GM20431 (cell line): Measurements from ENCODE around the gene ABCC3.
"Not testable (repeated sequence)": the region's sequence is repeated elsewhere in the genome, so short reads cannot be mapped to it uniquely, and the experiment has no call there.

Experiments
- in situ Hi-C: fragments of 300-500 bp; cut with MseI, MboI; formaldehyde crosslinking; loops from one replicate; pipeline ENCODE4 v1.15.0; 2020; ENCODE audit warnings: low sequenced_read_pairs; ENCODE audit not compliant: unreplicated experiment

ABCC3 gene

DNA sequence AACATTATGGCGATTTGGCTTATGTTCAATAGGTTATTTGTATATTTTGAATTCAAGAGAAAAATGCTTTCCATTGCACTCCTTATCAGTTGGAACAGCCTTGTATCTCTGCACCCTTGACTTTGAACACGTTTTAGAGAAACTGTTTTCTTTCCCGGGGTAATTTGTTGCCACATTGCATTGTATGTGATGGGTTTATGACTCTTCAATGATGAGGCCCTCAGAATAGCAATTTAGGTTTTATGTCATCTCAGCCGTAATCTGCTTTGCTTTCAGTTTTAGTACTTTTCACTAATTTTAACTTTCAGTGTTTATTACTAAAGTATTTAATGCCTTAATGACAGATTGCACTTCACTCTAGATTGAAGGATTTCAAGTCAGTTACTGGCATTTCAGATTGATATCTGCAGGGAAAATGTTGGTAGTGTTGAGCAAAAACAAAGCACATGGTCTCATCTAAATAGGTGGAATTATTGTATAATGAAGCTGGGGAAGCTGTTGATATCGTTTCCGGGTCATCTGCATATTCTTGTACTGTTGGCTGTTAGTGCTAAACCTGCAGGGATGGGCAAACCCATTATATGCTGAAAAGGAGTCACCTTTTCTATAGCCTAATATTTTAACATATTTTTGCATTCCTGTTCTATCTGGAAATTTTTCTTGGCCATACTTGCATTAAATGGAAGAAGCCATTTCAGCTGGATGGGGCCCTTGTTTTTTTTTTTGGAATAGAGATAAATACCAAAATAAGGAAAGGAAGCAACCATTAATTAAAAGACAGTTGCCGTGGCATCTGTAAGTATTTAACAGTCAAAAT is 86.7 kb downstream of the ABCC3 start:
- in situ Hi-C loops = no loop called here

DNA sequence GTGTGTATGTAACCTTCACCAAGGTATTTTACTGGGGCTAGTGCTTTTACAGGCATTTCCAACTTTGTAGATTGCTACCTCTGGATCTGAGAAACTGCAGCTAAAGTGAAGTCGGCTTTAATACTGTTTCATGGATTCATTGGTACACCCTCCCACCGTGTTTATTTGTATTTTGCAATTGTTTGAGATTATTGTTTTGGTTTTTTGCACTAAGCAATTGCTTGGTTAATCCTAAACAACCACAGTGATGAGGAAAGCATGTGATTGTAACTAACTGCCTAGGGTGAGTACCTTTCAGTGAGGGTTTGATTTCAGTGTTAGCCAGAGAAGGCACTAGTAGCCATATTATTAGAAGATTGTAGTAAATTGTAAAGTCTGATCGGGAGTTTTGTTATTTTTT is 88.1 kb downstream of the ABCC3 start:
- in situ Hi-C loops = no loop called here

DNA sequence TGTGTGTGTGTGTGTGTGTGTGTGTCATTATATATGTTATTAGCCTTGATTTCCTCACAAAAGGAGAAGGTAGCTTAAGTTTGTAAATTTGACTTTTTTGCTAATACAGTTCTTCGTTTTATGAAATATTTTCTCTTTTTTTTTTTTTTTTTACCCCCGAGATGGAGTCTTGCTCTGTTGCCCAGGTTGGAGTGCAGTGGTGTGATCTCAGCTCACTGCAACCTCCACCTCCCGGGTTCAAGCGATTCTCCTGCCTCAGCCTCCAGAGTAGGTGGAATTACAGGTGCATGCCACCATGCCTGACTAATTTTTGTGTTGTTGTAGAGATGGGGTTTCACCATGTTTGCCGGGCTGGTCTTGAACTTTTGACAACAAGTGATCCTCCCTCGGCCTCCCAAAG is 89.9 kb downstream of the ABCC3 start:
- in situ Hi-C loops = not testable (repeated sequence)

DNA sequence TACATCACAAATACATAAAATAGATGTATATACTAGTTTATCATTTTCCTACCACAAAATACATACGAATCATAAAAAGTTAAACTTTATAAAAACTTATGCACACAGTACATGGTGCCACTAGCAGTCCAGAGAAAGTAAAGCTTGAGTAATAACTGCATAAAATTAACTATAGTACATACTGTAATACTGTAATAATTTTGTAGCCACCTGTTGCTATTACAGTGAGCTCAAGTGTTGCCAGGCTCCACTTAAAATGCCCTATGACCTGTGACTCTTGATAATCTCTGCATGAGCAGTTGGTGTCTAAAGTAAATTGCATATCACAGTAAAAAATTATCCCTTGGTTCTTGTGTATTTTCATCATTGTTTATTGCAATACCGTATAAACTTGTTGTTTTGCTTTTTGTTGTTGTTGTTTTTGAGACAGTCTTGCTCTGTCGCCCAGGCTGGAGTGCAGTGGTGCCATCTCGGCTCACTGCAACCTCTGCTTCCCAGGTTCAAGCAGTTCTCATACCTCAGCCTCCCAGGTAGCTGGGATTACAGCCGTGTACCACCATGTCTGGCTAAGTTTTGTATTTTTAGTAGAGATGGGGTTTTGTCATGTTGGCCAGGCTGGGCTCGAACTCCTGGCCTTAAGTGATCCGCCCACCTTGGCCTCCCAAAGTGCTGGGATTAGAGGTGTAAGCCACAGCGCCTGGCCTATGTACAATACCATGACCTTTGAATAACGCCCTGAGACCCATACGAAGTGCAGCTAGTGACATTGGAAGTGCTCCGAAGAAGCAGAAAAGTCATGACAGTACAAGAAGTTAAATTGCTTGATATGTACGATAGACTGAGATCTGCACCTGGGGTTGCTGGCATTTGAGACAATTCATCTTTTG is 91.3 kb downstream of the ABCC3 start:
- in situ Hi-C loops = no loop called here

DNA sequence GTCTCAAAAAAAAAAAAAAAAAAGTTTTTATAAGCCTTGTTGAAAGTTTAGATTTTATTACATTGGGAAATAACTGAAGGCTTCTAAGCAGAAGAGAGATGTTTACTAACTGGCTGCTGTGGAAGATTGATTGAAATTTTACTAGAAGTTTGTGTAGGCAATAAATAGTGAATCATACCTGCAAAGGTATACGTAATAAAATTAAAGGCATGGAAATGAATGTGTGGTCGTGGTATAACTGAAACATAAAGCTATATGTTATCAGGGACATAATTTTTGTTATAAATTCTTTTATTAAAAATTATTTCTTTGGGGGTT is 93.4 kb downstream of the ABCC3 start:
- in situ Hi-C loops = no loop called here

DNA sequence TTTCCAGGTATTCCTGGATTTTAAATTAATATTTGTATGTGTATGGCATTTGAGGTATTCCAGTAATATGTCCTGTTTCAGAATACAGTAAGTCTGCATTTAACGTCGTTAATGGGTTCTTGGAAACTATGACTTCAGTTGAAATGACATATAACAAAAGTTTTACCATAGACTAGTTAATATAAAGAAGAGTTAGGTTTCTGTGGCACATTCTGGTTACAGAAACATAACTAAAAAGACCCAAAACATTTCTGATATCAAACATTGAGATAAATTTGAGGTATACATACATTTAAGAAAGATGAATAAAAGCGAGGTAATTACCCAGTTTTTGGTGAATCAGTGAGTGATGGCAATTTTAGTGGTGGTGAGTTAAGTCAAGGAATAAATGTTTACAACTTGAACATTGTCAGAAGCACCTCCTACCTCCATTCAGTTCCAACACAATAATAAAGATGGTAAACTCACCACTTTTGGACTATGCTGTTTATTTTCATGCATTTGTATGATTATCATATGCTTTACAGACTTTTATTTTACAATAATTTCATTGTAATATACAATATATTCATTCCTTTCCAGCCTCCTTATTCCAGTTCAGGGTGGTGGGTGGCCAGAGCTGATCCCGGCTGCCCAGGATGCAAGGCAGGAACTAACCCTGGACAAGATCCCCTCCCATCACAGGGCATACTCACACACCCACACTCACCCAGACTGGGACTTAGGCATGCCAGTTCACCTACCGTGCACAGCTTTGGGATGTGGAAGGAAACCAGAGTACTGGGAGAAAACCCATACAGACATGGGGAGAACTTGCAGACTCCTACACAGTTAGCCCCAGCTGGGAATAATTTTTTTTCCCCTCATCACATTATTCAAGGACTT is 94.4 kb downstream of the ABCC3 start:
- in situ Hi-C loops = no loop called here

DNA sequence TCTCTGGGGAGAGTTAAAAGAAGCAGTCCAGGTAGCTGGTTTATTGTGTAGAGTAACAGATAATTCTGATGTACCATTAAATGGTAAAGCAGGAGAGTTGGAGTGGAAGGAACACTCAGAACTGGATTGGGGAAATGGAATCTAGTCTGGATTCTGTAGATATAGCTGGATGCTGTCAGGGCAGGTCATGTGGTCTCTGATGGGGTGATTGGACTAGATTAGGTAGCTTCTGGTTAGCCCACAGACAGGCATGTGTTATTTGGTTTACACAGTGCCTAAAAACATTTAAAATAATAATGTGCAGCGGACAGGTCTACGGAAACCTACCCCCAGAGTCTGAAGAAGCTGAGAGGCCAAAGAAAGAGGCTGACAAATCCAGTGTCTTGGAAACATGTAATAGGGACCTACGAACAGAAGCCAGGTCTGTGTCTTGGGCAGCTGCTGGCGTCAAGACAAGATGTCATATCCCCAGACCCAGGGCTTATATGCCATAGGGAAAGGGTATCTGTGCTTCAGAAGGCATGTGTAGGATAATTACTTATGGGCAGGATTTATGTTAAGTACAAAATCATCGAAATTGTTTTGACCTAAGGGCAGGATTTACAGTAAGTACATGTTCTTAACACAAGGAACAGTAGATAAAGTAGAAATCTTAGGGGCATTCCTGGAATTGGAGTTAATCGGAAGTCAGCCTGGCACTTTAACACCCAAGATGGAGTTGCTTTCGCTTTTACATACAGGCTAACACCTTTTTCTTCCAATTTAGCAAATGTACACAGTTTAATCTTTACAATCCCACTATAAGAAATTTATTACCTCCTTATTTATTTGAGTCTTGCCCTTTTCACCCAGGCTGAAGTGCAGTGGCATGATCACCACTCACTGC is 97.1 kb downstream of the ABCC3 start:
- in situ Hi-C loops = no loop called here

DNA sequence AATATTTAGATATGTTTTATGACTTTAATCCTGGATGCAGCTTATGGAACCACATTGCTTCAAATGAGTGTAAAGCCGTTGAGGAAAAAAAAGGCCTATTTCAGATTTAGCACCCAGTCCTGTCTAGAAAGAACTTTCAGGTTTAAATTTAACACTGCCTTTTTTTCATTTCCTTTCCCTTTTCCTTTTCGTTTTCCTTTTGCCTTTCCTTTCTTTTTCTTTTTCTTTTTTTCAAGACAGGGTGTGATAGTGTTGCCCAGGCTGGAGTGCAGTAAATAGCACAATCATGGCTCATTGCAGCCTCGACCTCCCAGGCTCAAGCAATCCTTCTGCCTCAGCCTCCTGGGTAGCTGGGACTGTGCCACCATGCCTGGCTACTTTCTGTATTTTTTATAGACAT is 100.6 kb downstream of the ABCC3 start:
- in situ Hi-C loops = no loop called here

DNA sequence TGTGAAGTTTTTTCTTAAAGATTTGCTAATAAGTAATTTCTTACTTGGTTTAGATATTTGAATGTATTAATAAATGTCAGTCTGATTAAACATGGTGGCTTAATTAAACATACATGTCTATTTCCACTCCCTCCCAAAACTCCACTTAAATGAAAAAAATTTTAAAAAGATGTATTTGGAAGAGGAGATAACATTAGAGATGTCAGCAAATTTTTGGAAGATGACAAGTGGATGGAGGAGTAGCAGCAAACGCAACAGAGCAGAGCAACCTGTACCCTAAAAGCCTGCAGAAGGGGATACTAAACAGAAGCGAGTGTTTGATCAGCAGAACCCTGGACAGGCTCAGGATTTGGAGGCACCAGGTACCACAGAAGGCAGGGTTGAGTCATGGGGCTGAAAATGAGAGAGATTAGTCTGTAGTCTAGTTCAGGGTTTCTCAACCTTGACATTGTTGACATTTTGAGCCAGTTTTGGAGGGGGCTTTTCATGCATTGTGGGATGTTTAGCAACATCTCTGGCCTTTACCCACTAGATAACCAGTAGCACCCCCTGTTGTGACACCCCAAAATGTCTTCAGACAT is 102.5 kb downstream of the ABCC3 start:
- in situ Hi-C loops = no loop called here

DNA sequence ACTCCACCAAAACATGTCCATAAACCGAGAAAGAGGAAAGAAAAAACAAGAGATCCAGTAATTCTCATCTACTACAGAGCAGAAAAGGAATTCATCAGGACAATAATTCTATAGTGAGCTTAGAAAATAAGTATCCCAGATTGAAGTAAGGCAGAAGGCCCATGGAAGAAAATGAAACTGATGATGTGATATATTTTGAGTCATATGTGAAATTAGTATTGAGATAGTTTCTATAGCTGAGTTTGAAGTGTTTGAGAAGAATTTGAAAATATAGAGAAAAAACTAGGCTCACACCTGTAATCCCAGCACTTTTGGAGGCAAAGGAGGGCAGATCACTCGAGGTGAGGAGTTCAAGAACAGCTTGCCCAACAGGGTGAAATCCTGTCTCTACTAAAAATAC is 104.4 kb downstream of the ABCC3 start:
- in situ Hi-C loops = no loop called here
